Activated CD4-positive, alpha-beta T cell treated with anti-CD3 and anti-CD28 coated beads, Interleukin-2, amount 50 U/mL, for 16 hours (primary cell): ENCODE measurements around the gene GRID1.
A peak's percentile ranks its signal among the peaks of the same experiment; 100 is the strongest.
"Not testable (repeated sequence)": the region's sequence is repeated elsewhere in the genome, so short reads cannot be mapped to it uniquely, and the experiment has no call there.

Experiments
- DNase-seq: peaks from one replicate; pipeline ENCODE4 v3.0.0-alpha.2; 2020

The GRID1 gene

GRCh38 chr10:86048973-86049372 is 317.6 kb downstream of the GRID1 start:
- DNase-seq = no peak

GRCh38 chr10:86048571-86048970 is 318.0 kb downstream of the GRID1 start:
- DNase-seq = no peak

- peak; percentile 85 for DNase-seq
Observed at GRCh38 chr10:86047588-86047987, 319.0 kb downstream of the GRID1 start.

- DNase-seq = peak; percentile 46
Observed at GRCh38 chr10:86046845-86047460, 319.6 kb downstream of the GRID1 start.

- DNase-seq = no peak
Observed at GRCh38 chr10:86045896-86046295, 320.7 kb downstream of the GRID1 start.

- DNase-seq = no peak
Observed at GRCh38 chr10:86044029-86044428, 322.6 kb downstream of the GRID1 start.

- DNase-seq = no peak
Observed at GRCh38 chr10:86043236-86043635, 323.4 kb downstream of the GRID1 start.

- DNase-seq = no peak
Observed at GRCh38 chr10:86042161-86042560, 324.4 kb downstream of the GRID1 start.

- DNase-seq = no peak
Observed at GRCh38 chr10:86041116-86041515, 325.5 kb downstream of the GRID1 start.

GRCh38 chr10:86038371-86038770 is 328.2 kb downstream of the GRID1 start:
- no peak for DNase-seq

GRCh38 chr10:86037096-86037495 is 329.5 kb downstream of the GRID1 start:
- DNase-seq = no peak

- DNase-seq = no peak
Observed at GRCh38 chr10:86036544-86036831, 330.1 kb downstream of the GRID1 start.

GRCh38 chr10:86035791-86036543 is 330.6 kb downstream of the GRID1 start:
- no peak for DNase-seq

GRCh38 chr10:86034710-86035109 is 331.9 kb downstream of the GRID1 start:
- no peak for DNase-seq

GRCh38 chr10:86033581-86033980 is 333.0 kb downstream of the GRID1 start:
- no peak for DNase-seq

- DNase-seq = not testable (repeated sequence)
Observed at GRCh38 chr10:86032087-86032486, 334.5 kb downstream of the GRID1 start.

GRCh38 chr10:86030312-86030711 is 336.3 kb downstream of the GRID1 start:
- no peak for DNase-seq

- DNase-seq = no peak
Observed at GRCh38 chr10:86027346-86027745, 339.2 kb downstream of the GRID1 start.

GRCh38 chr10:86025509-86025908 is 341.1 kb downstream of the GRID1 start:
- DNase-seq = no peak

- no peak for DNase-seq
Observed at GRCh38 chr10:86024281-86025041, 342.1 kb downstream of the GRID1 start.

GRCh38 chr10:86023931-86024280 is 342.7 kb downstream of the GRID1 start:
- DNase-seq = no peak

GRCh38 chr10:86023336-86023735 is 343.3 kb downstream of the GRID1 start:
- no peak for DNase-seq

- DNase-seq = no peak
Observed at GRCh38 chr10:86022906-86023305, 343.7 kb downstream of the GRID1 start.

- no peak for DNase-seq
Observed at GRCh38 chr10:86020134-86020533, 346.5 kb downstream of the GRID1 start.
